ENCODE data around the gene PBRM1. TPM values are rescaled to one million over a fixed set of nuclear protein-coding genes. Genes with fewer than 3 reads are reported as not detected.
"Not testable (repeated sequence)": the region's sequence is repeated elsewhere in the genome, so short reads cannot be mapped to it uniquely, and the experiment has no call there.

The PBRM1 gene
- total RNA-seq, 1 experiment from 2014 or later = 74.2 TPM

DNA sequence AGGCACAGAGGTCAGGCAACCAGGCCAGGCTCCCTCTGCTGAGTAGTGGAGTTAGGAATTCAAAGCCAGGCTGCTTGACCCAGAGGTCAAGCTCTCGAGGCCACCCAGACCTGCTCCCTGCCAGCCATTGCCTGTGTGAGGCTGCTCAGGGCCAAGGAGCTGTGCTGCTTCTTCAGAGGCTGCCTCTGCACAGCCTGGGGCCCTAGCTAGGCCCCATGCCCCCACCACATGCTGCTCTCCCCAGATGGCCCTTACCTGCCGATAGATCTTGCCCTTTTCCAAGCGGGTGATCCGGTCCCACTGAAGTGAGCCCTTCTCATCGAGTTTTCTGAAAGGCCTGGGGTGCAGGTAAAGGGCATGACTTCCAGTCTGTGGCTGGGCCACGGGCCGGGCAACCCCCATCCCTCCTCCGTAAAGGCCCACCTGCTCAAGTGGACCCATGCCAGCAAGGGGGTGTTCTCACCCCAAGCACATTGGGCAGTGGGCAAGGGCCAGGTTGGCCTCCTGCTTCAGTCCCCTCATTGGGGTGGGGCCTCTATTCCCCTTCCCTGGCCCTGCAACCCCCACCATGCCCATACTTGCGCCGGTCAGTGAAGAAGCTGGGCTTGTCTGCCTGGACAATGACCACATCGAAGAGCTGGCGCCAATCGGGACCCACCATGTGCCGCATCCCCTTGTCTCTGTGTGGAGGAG lies 158.5 kb downstream of the PBRM1 start:
- H3K56ac ChIP-seq (ENCODE audit: insufficient read length, low read depth, low read length) = no peak overlapping the region
- peaks cover 4 to 5% of the 10 kb centered on the region in 2 experiments for H3K4me1 Mint-ChIP-seq
- WGBS (ENCODE audit: extremely low coverage, insufficient read length, low lambda C conversion rate) = no CpG with 5 or more reads among the region's 14 CpGs
- H2BK20ac ChIP-seq (ENCODE audit: low read depth, low read length, poor library complexity, severe bottlenecking) = no peak overlapping the region
- no peak overlapping the region for H2BK120ac ChIP-seq (ENCODE audit: low read depth, low read length, poor library complexity, severe bottlenecking)
- no peak overlapping the region for H4K91ac ChIP-seq (ENCODE audit: insufficient read length, low read depth, low read length)
- H3K4me2 ChIP-seq (ENCODE audit: insufficient read depth, insufficient read length, low read length) = no peak overlapping the region
- H4K20me1 ChIP-seq (ENCODE audit: control insufficient read depth, insufficient read depth, insufficient read length) = no peaks in the 10 kb centered on the region
- H3K79me2 ChIP-seq (ENCODE audit: insufficient read depth, low read length) = no peaks in the 10 kb centered on the region; the same call in 1 of the 2 replicates
- no peaks in the 10 kb centered on the region; the same call in 1 of the 2 replicates for H3K27me3 Mint-ChIP-seq (ENCODE audit: low read depth)
- TF ChIP-seq, protein P1, sequence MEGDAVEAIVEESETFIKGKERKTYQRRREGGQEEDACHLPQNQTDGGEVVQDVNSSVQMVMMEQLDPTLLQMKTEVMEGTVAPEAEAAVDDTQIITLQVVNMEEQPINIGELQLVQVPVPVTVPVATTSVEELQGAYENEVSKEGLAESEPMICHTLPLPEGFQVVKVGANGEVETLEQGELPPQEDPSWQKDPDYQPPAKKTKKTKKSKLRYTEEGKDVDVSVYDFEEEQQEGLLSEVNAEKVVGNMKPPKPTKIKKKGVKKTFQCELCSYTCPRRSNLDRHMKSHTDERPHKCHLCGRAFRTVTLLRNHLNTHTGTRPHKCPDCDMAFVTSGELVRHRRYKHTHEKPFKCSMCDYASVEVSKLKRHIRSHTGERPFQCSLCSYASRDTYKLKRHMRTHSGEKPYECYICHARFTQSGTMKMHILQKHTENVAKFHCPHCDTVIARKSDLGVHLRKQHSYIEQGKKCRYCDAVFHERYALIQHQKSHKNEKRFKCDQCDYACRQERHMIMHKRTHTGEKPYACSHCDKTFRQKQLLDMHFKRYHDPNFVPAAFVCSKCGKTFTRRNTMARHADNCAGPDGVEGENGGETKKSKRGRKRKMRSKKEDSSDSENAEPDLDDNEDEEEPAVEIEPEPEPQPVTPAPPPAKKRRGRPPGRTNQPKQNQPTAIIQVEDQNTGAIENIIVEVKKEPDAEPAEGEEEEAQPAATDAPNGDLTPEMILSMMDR (conservative IDR thresholded peaks at IDR 0.05) = no peak
- H3K23me2 ChIP-seq (ENCODE audit: insufficient read length, low read depth, low read length, poor library complexity, severe bottlenecking) = peaks cover under 1% of the 10 kb centered on the region
- H2AK5ac ChIP-seq (ENCODE audit: insufficient read length, low read length) = no peak overlapping the region
- no peaks in the 10 kb centered on the region for H3K9me3 ChIP-seq (ENCODE audit: control insufficient read depth, low read depth, low read length)
- no peak overlapping the region for H2BK12ac ChIP-seq (ENCODE audit: insufficient read length, low read depth, low read length)
- no peak overlapping the region for H3K9ac ChIP-seq (ENCODE audit: extremely low read depth, insufficient read length, low read length)
- no peak overlapping the region for H2BK5ac ChIP-seq (ENCODE audit: insufficient read length, low read length)
- H4K5ac ChIP-seq (ENCODE audit: insufficient read length, low read depth, low read length) = no peak overlapping the region
- H3K79me1 ChIP-seq (ENCODE audit: insufficient read depth, low read depth, low read length, poor library complexity, severe bottlenecking) = no peaks in the 10 kb centered on the region
- H3K27me3 ChIP-seq (ENCODE audit: insufficient read depth, low read length) = no peaks in the 10 kb centered on the region
- no peak overlapping the region for H4K8ac ChIP-seq (replicated peaks; ENCODE audit: insufficient read length, low read depth, low read length)
- no peak overlapping the region for H2AFZ ChIP-seq (ENCODE audit: low read length)
- H2BK15ac ChIP-seq (ENCODE audit: low read depth, low read length) = no peak overlapping the region
- H3K4me1 ChIP-seq (ENCODE audit: insufficient read depth, low read length) = no peaks in the 10 kb centered on the region
- H3K4ac ChIP-seq (ENCODE audit: low read depth, low read length) = no peak overlapping the region
- no peak overlapping the region for H3K14ac ChIP-seq (ENCODE audit: insufficient read depth, low read length)
- H3K4me3 Mint-ChIP-seq = no peak overlapping the region
- H3K36me3 Mint-ChIP-seq (ENCODE audit: insufficient read depth in 1 of 3, low read depth in 3 of 3) = peaks cover 28 to 64% (median 62%) of the 10 kb centered on the region in 3 experiments; a peak in 6 of 7 replicates
- H3K18ac ChIP-seq (ENCODE audit: insufficient read length, low read depth, low read length) = no peak overlapping the region
- no peaks in the 10 kb centered on the region for H3K9me3 Mint-ChIP-seq
- DNase-seq = no peak
- H3K27ac Mint-ChIP-seq = no peak overlapping the region
- H3T11ph ChIP-seq (ENCODE audit: low read length) = no peak overlapping the region
- no peak overlapping the region for H3K27ac ChIP-seq (ENCODE audit: insufficient read length, low read depth, low read length)
- H3K23ac ChIP-seq (ENCODE audit: insufficient read length, low read depth, low read length) = no peak overlapping the region

DNA sequence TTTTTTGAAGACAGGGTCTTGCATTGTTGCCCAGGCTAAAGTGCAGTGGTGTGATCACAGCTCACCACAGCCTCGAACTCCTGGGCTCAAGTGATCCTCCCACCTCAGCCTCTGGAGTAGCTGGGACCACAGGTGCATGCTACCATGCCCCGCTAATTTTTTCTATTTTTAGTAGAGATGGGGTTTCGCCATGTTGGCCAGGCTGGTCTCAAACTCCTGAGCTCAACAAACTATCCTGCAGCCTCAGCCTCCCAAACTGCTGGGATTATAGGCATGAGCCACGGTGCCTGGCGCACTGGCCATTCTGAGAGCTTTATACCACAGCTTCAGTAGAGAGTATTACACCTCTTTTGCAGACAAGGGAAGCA lies 159.1 kb downstream of the PBRM1 start:
- H2BK15ac ChIP-seq (ENCODE audit: low read depth, low read length); H3K79me1 ChIP-seq (ENCODE audit: insufficient read depth, low read depth, low read length, poor library complexity, severe bottlenecking); H3K18ac ChIP-seq (ENCODE audit: insufficient read length, low read depth, low read length); H3K4me1 Mint-ChIP-seq; H3K27me3 Mint-ChIP-seq (ENCODE audit: low read depth); H3K9me3 ChIP-seq (ENCODE audit: control insufficient read depth, low read depth, low read length); H3K14ac ChIP-seq (ENCODE audit: insufficient read depth, low read length); H3K79me2 ChIP-seq (ENCODE audit: insufficient read depth, low read length); H4K91ac ChIP-seq (ENCODE audit: insufficient read length, low read depth, low read length); H2BK5ac ChIP-seq (ENCODE audit: insufficient read length, low read length); H4K5ac ChIP-seq (ENCODE audit: insufficient read length, low read depth, low read length); H4K8ac ChIP-seq (replicated peaks; ENCODE audit: insufficient read length, low read depth, low read length); H3K23ac ChIP-seq (ENCODE audit: insufficient read length, low read depth, low read length); H3K23me2 ChIP-seq (ENCODE audit: insufficient read length, low read depth, low read length, poor library complexity, severe bottlenecking); H2AFZ ChIP-seq (ENCODE audit: low read length); H3K56ac ChIP-seq (ENCODE audit: insufficient read length, low read depth, low read length); H2BK20ac ChIP-seq (ENCODE audit: low read depth, low read length, poor library complexity, severe bottlenecking); H4K20me1 ChIP-seq (ENCODE audit: control insufficient read depth, insufficient read depth, insufficient read length); H3K4me1 ChIP-seq (ENCODE audit: insufficient read depth, low read length); H3K27ac ChIP-seq (ENCODE audit: insufficient read length, low read depth, low read length); H2AK5ac ChIP-seq (ENCODE audit: insufficient read length, low read length); H2BK12ac ChIP-seq (ENCODE audit: insufficient read length, low read depth, low read length); H3K4me2 ChIP-seq (ENCODE audit: insufficient read depth, insufficient read length, low read length); DNase-seq; H3T11ph ChIP-seq (ENCODE audit: low read length); H3K9me3 Mint-ChIP-seq; H3K4ac ChIP-seq (ENCODE audit: low read depth, low read length); H3K9ac ChIP-seq (ENCODE audit: extremely low read depth, insufficient read length, low read length); H3K27me3 ChIP-seq (ENCODE audit: insufficient read depth, low read length); H2BK120ac ChIP-seq (ENCODE audit: low read depth, low read length, poor library complexity, severe bottlenecking); H3K4me3 Mint-ChIP-seq: not testable (repeated sequence)
- no CpG with 5 or more reads among the region's 5 CpGs for WGBS (ENCODE audit: extremely low coverage, insufficient read length, low lambda C conversion rate)
- peak overlapping the region in 1 of 3 experiments; percentile 21; a peak in 1 of 7 replicates for H3K27ac Mint-ChIP-seq
- H3K36me3 Mint-ChIP-seq (ENCODE audit: insufficient read depth in 1 of 3, low read depth in 3 of 3) = peaks cover 28 to 64% (median 62%) of the 10 kb centered on the region in 3 experiments; a peak in 6 of 7 replicates

Data from H9 (cell line).